NOMO-1 (cell line): ENCODE data around the gene TADA2B.

ENCODE experiments used
- DNase-seq, 2 experiments: peaks; one replicate each; lab custom pipeline; 2025; ENCODE audit not compliant: unreplicated experiment in 2 of 2; lab: John Stamatoyannopoulos, UW

Gene TADA2B

DNA sequence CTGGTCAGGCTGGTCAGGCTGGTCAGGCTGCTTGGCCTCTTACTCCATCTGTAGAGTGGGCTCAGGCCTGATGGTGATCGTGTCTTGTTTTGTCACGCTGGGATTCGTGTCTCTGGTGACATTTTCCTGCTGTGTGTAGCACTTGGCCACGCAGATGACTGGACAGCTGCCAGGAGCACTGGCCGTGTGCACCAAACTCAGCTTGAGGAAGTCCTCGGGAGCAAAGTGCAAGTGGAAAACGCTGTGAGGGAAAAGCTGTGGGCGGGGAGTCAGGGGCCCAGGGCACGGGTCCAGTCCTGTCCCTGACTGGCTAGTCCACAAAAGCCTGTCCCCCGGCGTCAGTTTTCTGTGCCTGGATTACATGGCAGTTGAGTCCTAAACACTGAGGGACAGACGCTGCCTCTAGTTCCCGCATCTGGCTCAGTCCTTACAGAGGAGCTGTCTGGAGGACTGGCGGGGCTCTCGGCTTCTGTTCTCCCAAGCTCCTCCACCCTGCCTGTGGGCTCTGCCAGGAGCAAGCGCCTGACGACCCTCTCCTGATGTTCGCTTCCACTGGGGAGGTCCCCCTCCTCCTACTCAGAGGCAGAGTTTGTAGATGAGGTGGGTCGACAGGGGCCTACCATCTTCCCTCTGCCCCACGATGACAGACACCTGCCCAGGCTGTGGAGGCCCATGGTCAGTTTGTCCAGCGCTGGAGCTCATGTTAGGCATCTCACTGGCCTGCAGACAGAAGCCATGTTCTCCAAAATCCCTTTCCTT is 60.6 kb downstream of the TADA2B start:
- DNase-seq: peak in 1 of 2 experiments; percentile 26

DNA sequence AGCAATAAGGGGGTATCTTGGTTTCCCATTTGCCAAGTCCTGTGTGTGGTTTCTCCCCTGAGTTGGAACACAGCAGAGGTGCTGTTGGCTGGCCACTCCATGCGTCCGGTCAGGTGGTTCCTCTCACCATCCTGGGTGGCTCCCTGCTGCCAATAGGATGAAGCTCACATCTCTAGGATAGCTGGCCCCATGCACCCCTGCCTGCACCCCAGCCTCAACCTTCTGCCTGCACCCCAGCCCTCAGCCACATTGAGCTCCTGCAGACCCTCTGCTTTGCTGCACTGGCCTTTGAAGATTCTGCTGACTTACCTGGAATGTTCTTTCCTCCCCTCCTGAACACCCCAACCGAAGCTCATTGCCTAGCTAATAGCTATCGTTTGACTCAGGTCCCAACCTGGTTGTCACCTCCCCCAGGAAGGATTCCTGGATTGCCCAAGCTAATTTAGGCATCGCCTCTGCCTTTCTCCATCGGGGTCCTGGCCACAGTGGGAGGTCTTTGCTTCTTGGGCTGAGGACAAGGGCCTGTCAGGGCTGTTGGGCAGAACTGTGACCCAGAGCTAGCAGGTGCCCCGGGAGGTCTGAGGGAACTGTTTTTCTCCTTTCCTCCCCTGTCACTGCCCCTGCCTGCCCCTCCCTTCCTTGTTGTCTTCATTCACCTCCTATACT is 61.3 kb downstream of the TADA2B start:
- no peak for DNase-seq

DNA sequence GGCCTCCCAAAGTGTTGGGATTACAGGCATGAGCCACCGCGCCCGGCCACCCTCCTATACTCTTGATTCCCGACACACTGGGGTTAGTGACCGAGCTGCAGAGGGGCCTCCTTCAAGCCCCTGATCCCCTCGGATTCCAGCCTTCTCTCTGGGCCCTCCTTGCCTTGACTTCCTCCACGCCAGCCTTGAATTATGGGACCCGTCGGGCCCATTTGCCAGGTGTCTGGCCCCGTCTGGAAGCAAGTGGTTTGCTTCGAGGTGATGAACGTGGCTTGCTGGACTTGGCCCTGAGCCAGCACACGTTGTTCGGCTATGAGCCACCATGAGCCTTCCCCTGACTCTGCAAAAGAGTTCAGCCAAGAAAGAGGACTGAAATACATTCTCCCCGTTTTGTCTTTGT is 62.1 kb downstream of the TADA2B start:
- no peak for DNase-seq

DNA sequence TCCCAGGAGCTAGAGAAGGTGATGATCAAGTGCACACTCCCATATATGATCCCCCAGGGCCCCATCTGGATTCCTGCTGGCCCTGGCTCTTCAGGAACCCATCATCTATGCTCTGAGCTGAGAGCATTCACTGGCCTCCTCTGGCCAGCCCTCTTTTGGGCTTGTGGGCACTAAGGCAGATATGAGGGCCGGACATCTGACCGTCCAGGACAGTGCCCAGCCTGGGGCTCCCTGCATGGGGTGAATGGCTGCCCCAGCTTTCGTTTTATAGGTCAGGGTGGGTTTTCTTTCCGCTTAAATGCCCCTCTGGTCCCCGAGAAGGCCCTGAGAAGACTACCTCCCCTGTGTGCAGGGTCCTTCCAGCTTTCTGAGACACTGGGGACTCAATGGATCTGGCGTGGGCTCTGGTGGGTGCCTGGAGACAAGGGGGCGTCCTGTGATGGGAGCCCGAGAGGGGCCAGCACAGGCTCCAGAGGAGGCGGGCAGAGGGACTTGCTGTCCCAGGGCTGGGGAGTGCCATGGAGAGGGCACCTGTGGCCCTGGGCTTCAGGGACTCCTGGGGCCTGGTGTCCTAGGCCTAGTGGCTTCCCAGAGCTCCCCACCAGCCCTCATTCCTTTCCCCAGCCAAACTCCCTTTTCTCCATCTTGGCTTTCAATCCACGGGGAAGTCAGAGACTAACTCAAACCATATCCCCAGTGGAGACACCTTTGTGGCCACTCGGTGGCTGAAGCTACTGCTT is 64.2 kb downstream of the TADA2B start:
- DNase-seq: no peak
